HepG2 (cell line): ENCODE data around the gene MRPL14. TPM values are rescaled to one million over a fixed set of nuclear protein-coding genes. Genes with fewer than 3 reads are reported as not detected.

ENCODE experiments used
- BCLAF1 ChIP-seq: fragments of 450-650 bp; IDR thresholded peaks from 2 replicates; pipeline ENCODE4 v1.6.1; 2017; ENCODE audit warnings: mild to moderate bottlenecking
- CTCF ChIP-seq: sonication (generic); formaldehyde crosslinking; IDR thresholded peaks from 2 replicates; pipeline ENCODE4 v1.5.0; 2020; ENCODE audit warnings: mild to moderate bottlenecking, missing genetic modification reagents, moderate library complexity
- ERF ChIP-seq: IDR thresholded peaks from 2 replicates; pipeline ENCODE4 v1.6.1; 2018; ENCODE audit warnings: missing biosample characterization, missing genetic modification reagents
- FOXA3 ChIP-seq: IDR thresholded peaks from 2 replicates; pipeline ENCODE4 v1.6.1; 2016; ENCODE audit warnings: missing genetic modification reagents, missing compliant biosample characterization
- GATAD1 ChIP-seq: IDR thresholded peaks from 2 replicates; pipeline ENCODE4 v1.6.1; 2016; ENCODE audit warnings: missing genetic modification reagents, missing compliant biosample characterization
- HINFP ChIP-seq: sonication (generic); formaldehyde crosslinking; IDR thresholded peaks from 2 replicates; pipeline ENCODE4 v1.4.0; 2020; ENCODE audit warnings: low read depth, mild to moderate bottlenecking, missing genetic modification reagents
- KAT8 ChIP-seq: IDR thresholded peaks from 2 replicates; pipeline ENCODE4 v1.6.1; 2016; ENCODE audit warnings: missing genetic modification reagents, missing compliant biosample characterization
- MEIS1 ChIP-seq: sonication (generic); formaldehyde crosslinking; IDR thresholded peaks from 2 replicates; pipeline ENCODE4 v1.9.0; 2021; ENCODE audit warnings: mild to moderate bottlenecking, missing genetic modification reagents, moderate library complexity, borderline replicate concordance
- MIXL1 ChIP-seq: IDR thresholded peaks from 2 replicates; pipeline ENCODE4 v1.6.1; 2016
- MNT ChIP-seq: fragments of 450-650 bp; IDR thresholded peaks from 2 replicates; pipeline ENCODE4 v1.6.1; 2016
- NKX3-1 ChIP-seq: sonication (generic); formaldehyde crosslinking; IDR thresholded peaks from 2 replicates; pipeline ENCODE4 v1.5.0; 2020; ENCODE audit warnings: missing genetic modification reagents
- NR1H2 ChIP-seq: sonication (generic); formaldehyde crosslinking; IDR thresholded peaks from 2 replicates; pipeline ENCODE4 v1.8.1; 2022; ENCODE audit warnings: low read depth, missing genetic modification reagents, borderline replicate concordance
- RBFOX2 ChIP-seq: fragments of 200-400 bp; formaldehyde crosslinking; IDR thresholded peaks from 2 replicates; pipeline ENCODE4 v1.6.1; 2017; ENCODE audit warnings: low read depth, mild to moderate bottlenecking, low read length
- RNF2 ChIP-seq: fragments of 450-650 bp; conservative IDR thresholded peaks from 2 replicates; pipeline ENCODE4 v1.6.1; 2016; ENCODE audit warnings: low read depth
- RXRB ChIP-seq: IDR thresholded peaks from 2 replicates; pipeline ENCODE4 v1.6.1; 2016; ENCODE audit warnings: borderline replicate concordance, missing genetic modification reagents, missing compliant biosample characterization
- SOX5 ChIP-seq: IDR thresholded peaks from 2 replicates; pipeline ENCODE4 v1.6.1; 2016; ENCODE audit warnings: borderline replicate concordance
- U2AF1 ChIP-seq: fragments of 200-400 bp; formaldehyde crosslinking; optimal IDR thresholded peaks from 2 replicates; pipeline ENCODE3; 2017; ENCODE audit warnings: mild to moderate bottlenecking, low read depth, low read length
- ZFX ChIP-seq: sonication (generic); formaldehyde crosslinking; IDR thresholded peaks from 2 replicates; pipeline ENCODE4 v1.4.0; 2020; ENCODE audit warnings: mild to moderate bottlenecking, low read depth, missing genetic modification reagents, moderate library complexity
- ZMYM4 ChIP-seq: sonication (generic); formaldehyde crosslinking; IDR thresholded peaks from 2 replicates; pipeline ENCODE4 v1.8.1; 2023; ENCODE audit warnings: mild to moderate bottlenecking, missing genetic modification reagents
- ZNF362 ChIP-seq: sonication (generic); formaldehyde crosslinking; IDR thresholded peaks from 2 replicates; pipeline ENCODE4 v1.4.0; 2020; ENCODE audit warnings: missing genetic modification reagents, mild to moderate bottlenecking, borderline replicate concordance
- ZNF703 ChIP-seq: sonication (generic); formaldehyde crosslinking; IDR thresholded peaks from 2 replicates; pipeline ENCODE4 v1.5.1; 2020; ENCODE audit warnings: missing genetic modification reagents, mild to moderate bottlenecking, moderate library complexity, borderline replicate concordance
- ZNF761 ChIP-seq: sonication (generic); formaldehyde crosslinking; conservative IDR thresholded peaks from 2 replicates; pipeline ENCODE4 v1.4.0; 2020; ENCODE audit warnings: mild to moderate bottlenecking, missing genetic modification reagents
- polyA plus RNA-seq, 8 experiments: library from polyadenylated mRNA; depleted of rRNA in 3 of 8; stranded (reverse) in 7 of 8; unstranded in 1 of 8; fragments of >200 nt; fragmentation: Illumina TruSeq in 4 of 8; extraction: Trizol in 4 of 8; gene quantifications; 2 replicates each; pipeline versions ENCODE4 v1.2.1 to v1.2.3, GENCODE V29; 2011 to 2016; ENCODE audit warnings: low read depth in 4 of 8, missing spikeins in 1 of 8, mixed read lengths in 1 of 8; ENCODE audit not compliant: insufficient read depth in 1 of 8
- total RNA-seq, 5 experiments: library from RNA; depleted of rRNA; stranded (reverse); fragments of >200 nt; fragmentation: Illumina TruSeq; extraction: Trizol; gene quantifications; 2 replicates each; pipeline ENCODE4 v1.2.3, GENCODE V29; 2016; ENCODE audit warnings: low read depth in 1 of 5

The MRPL14 gene
- total and polyA plus RNA-seq, 2 of the 13 experiments (the other 11 are each of a cell fraction or from before 2014, with no cell fraction given), result 157 to 178 TPM

GRCh38 chr6:44100088-44100550 is 27.1 kb downstream of the MRPL14 start (continued):
- TF ChIP-seq BCLAF1 (no peak), GATAD1 (CRISPR knock-in tag) (0 out of 2 replicates have a peak, but pooled peaks have one; percentile 11), ZMYM4 (0 out of 2 replicates have a peak, but pooled peaks have one; percentile 38), ERF (CRISPR knock-in tag) (peak; percentile 50; the same call in 1 of the 2 replicates), MNT (peak; percentile 22; the same call in 1 of the 2 replicates), RXRB (CRISPR knock-in tag) (no peak), CTCF (CRISPR knock-in tag) (peak; percentile 90), ZNF761 (CRISPR knock-in tag) (peak; percentile 55; the same call in 1 of the 2 replicates), ZNF703 (CRISPR knock-in tag) (no peak), NR1H2 (CRISPR knock-in tag) (no peak), RBFOX2 (no peak), ZNF362 (CRISPR knock-in tag) (0 out of 2 replicates have a peak, but pooled peaks have one; percentile 22), HINFP (peak; percentile 75; the same call in 1 of the 2 replicates), MEIS1 (CRISPR knock-in tag) (0 out of 2 replicates have a peak, but pooled peaks have one; percentile 28), SOX5 (CRISPR knock-in tag) (peak; percentile 12; the same call in 1 of the 2 replicates), FOXA3 (CRISPR knock-in tag) (0 out of 2 replicates have a peak, but pooled peaks have one; percentile 6), MIXL1 (peak; percentile 52; the same call in 1 of the 2 replicates), RNF2 (no peak), KAT8 (CRISPR knock-in tag) (peak; percentile 44; the same call in 1 of the 2 replicates), U2AF1 (peak; percentile 46), NKX3-1 (no peak), ZFX (peak; percentile 62)
